T-cell (primary cell): ENCODE data around the gene ITGB4. TPM values are rescaled to one million over a fixed set of nuclear protein-coding genes. Genes with fewer than 3 reads are reported as not detected.

Source experiments
- ATAC-seq, 4 experiments: fragments of 200-7000 bp in 3 of 4; fragments of 150-1000 bp in 1 of 4; cut with Tn5 transposase; replicated peaks in 1 of 4; 1 replicate in 3 of 4; 2 replicates in 1 of 4; pipeline ENCODE4 v1.10.0; 2021; ENCODE audit warnings: moderate library complexity in 3 of 4, mild to moderate bottlenecking in 2 of 4, moderate number of reproducible peaks in 1 of 4
- CTCF ChIA-PET, 2 donors: fragments of 300-600 bp; sonication (Branson Sonifier 250); formaldehyde crosslinking; loops; one replicate each; lab custom pipeline; 2022; ENCODE audit warnings: antibody characterized with exemption in 2 of 2; lab: Charles Lee
- POLR2A ChIA-PET, 2 donors: fragments of 300-600 bp; sonication (Branson Sonifier 250); formaldehyde crosslinking; loops; one replicate each; lab custom pipeline; 2022; ENCODE audit warnings: antibody characterized with exemption in 2 of 2; lab: Charles Lee
- DNase-seq, 35 experiments: peaks; one replicate each; pipeline versions ENCODE4 v3.0.0 to v3.0.0-alpha.2; 2013 to 2023
- H3K27ac ChIP-seq: one replicate; pipeline ENCODE4 v1.5.1; 2013; ENCODE audit warnings: low read length
- H3K27me3 ChIP-seq, 2 experiments: replicated peaks in 1 of 2; 1 replicate in 1 of 2; 2 replicates in 1 of 2; pipeline versions ENCODE4 v1.6.1 to v1.7.0; 2013; ENCODE audit warnings: low read length in 1 of 2, mixed read lengths in 1 of 2; ENCODE audit not compliant: control insufficient read depth in 2 of 2, insufficient read depth in 2 of 2; ENCODE audit errors: extremely low read depth in 1 of 2
- H3K36me3 ChIP-seq, 2 donors: 1 replicate in 1 of 2; 2 replicates in 1 of 2; pipeline versions ENCODE4 v1.6.1 to v1.7.0; 2013; ENCODE audit warnings: low read length in 1 of 2; ENCODE audit not compliant: control insufficient read depth in 2 of 2, insufficient read depth in 1 of 2; ENCODE audit errors: extremely low read depth in 1 of 2
- H3K4me1 ChIP-seq, 2 experiments: 1 replicate in 1 of 2; 2 replicates in 1 of 2; pipeline versions ENCODE4 v1.6.1 to v1.7.0; 2013; ENCODE audit warnings: low read length in 2 of 2, mixed read lengths in 1 of 2; ENCODE audit not compliant: insufficient read depth in 2 of 2, control insufficient read depth in 1 of 2; ENCODE audit errors: extremely low read depth in 1 of 2
- H3K4me3 ChIP-seq, 2 donors: 1 replicate in 1 of 2; 2 replicates in 1 of 2; pipeline versions ENCODE4 v1.5.1 to v1.7.0; 2013; ENCODE audit warnings: mild to moderate bottlenecking in 2 of 2, low read length in 1 of 2, moderate library complexity in 1 of 2; ENCODE audit not compliant: control insufficient read depth in 1 of 2; ENCODE audit errors: extremely low read depth in 1 of 2
- H3K9me3 ChIP-seq: 2 replicates; pipeline ENCODE4 v1.7.0; 2013
- H3K27ac Mint-ChIP-seq, 2 donors: one replicate each; pipeline ENCODE4 v1.8.0; 2020 to 2021; ENCODE audit warnings: mild to moderate bottlenecking in 2 of 2, mixed read lengths in 2 of 2
- H3K27me3 Mint-ChIP-seq, 2 donors: one replicate each; pipeline ENCODE4 v1.8.0; 2021 to 2022; ENCODE audit warnings: mixed read lengths in 2 of 2
- H3K36me3 Mint-ChIP-seq: one replicate; pipeline ENCODE4 v1.8.0; 2021; ENCODE audit warnings: mixed read lengths
- H3K4me1 Mint-ChIP-seq, 3 donors: one replicate each; pipeline ENCODE4 v1.8.0; 2020 to 2022; ENCODE audit warnings: mixed read lengths in 3 of 3, mild to moderate bottlenecking in 1 of 3
- H3K4me3 Mint-ChIP-seq, 3 donors: one replicate each; pipeline ENCODE4 v1.8.0; 2020 to 2022; ENCODE audit warnings: mild to moderate bottlenecking in 3 of 3, mixed read lengths in 3 of 3, moderate library complexity in 3 of 3
- H3K9me3 Mint-ChIP-seq, 3 donors: one replicate each; pipeline ENCODE4 v1.8.0; 2020 to 2022; ENCODE audit warnings: mixed read lengths in 3 of 3
- WGBS: methylation state at CpG from one replicate; pipeline ENCODE4 v1.1.5; 2013; ENCODE audit warnings: missing lambda C conversion rate; ENCODE audit not compliant: insufficient coverage; 5-methylcytosine and 5-hydroxymethylcytosine counted together
- total RNA-seq, 35 experiments: library from RNA in 6 of 35; stranded (reverse) in 6 of 35; fragments of 120-200 nt in 1 of 35; gene quantifications; one replicate each; pipeline versions ENCODE4 v1.2.1 to v1.2.4 and lab custom pipeline; 2013 to 2026

ITGB4 gene
- total RNA-seq, 5 donors from 2014 or later (not counting 1 experiment from before 2014, with no cell fraction given), result 0.68 to 1.6 (median 1.5) TPM

- Histone ChIP-seq H3K4me1 (peaks cover 0 to 7% of the 10 kb centered on the region in 2 experiments), H3K36me3 (no peaks in the 10 kb centered on the region), H3K4me3 (no peak overlapping the region), H3K27ac (no peak overlapping the region), H3K9me3 (no peaks in the 10 kb centered on the region), H3K27me3 (peaks cover 0 to 8% of the 10 kb centered on the region in 2 experiments)
- H3K27me3 Mint-ChIP-seq, result peaks cover 0 to 3% of the 10 kb centered on the region in 2 donors
- H3K9me3 Mint-ChIP-seq, result no peaks in the 10 kb centered on the region
- H3K4me3 Mint-ChIP-seq, result no peak overlapping the region
- no peaks in the 10 kb centered on the region for H3K36me3 Mint-ChIP-seq
- CTCF ChIA-PET, result no interaction called here
- no peak overlapping the region for H3K27ac Mint-ChIP-seq
- POLR2A ChIA-PET, result interaction anchor here in 1 of 2 donors (0.7 kb wide), 1 partner anchor 12 kb away, joined by 3 read pairs; no protein-coding TSS in a partner anchor
- DNase-seq (no peak), ATAC-seq (no peak)
- WGBS, result 89% methylated on average over 22 of the region's 25 CpGs
- peaks cover 3 to 6% (median 4%) of the 10 kb centered on the region in 3 donors for H3K4me1 Mint-ChIP-seq
These were observed 22.5 kb downstream of the ITGB4 start for GRCh38 chr17:75743625-75744206.

DNA sequence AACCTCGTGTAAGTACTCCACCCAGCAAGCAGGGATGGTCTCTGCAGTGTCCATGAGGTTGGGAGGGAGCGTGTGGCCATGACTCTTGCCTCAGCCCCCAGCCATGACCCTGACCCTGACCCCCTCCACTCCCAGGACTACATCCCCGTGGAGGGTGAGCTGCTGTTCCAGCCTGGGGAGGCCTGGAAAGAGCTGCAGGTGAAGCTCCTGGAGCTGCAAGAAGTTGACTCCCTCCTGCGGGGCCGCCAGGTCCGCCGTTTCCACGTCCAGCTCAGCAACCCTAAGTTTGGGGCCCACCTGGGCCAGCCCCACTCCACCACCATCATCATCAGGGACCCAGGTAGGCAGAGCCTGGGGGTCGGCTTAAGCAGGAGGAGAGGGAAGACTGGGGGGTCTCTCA is 27.4 kb downstream of the ITGB4 start:
- H3K9me3 ChIP-seq, result no peaks in the 10 kb centered on the region
- no peak overlapping the region for H3K4me3 Mint-ChIP-seq
- peaks cover 0 to 4% of the 10 kb centered on the region in 2 experiments for H3K27me3 ChIP-seq
- no peak overlapping the region for H3K27ac ChIP-seq
- peaks cover 12 to 15% (median 15%) of the 10 kb centered on the region in 3 donors for H3K4me1 Mint-ChIP-seq
- H3K27me3 Mint-ChIP-seq, result peaks cover 0 to 3% of the 10 kb centered on the region in 2 donors
- DNase-seq (no peak), ATAC-seq (no peak)
- H3K4me3 ChIP-seq, result no peak overlapping the region
- no peaks in the 10 kb centered on the region for H3K36me3 ChIP-seq
- no peaks in the 10 kb centered on the region for H3K9me3 Mint-ChIP-seq
- H3K4me1 ChIP-seq, result peaks cover 0 to 23% of the 10 kb centered on the region in 2 experiments
- no peak overlapping the region for H3K27ac Mint-ChIP-seq
- 100% methylated on average over 1 of the region's 9 CpGs for WGBS
- ChIA-PET POLR2A (interaction anchor here in 1 of 2 donors (0.6 kb wide), 1 partner anchor 27 kb away, joined by 3 read pairs; no protein-coding TSS in a partner anchor), CTCF (interaction anchor here (0.6 to 4.0 kb wide), 12 partner anchors 16 to 631 kb away, joined by 3 to 49 read pairs (median 4); partner anchors contain the start of genes SMIM5 (in 2 of the 2), GALK1 (in 1 of the 2), RECQL5 (in 1 of the 2) and SAP30BP (in 1 of the 2))
- H3K36me3 Mint-ChIP-seq, result no peaks in the 10 kb centered on the region

- CTCF ChIA-PET, result interaction anchor here (0.6 to 4.0 kb wide), 14 partner anchors 10 to 320 kb away, joined by 3 to 49 read pairs (median 4); partner anchors contain the start of genes SMIM5 (in 2 of the 2), RECQL5 (in 1 of the 2) and SAP30BP (in 1 of the 2)
- Mint-ChIP-seq H3K36me3 (no peaks in the 10 kb centered on the region), H3K27me3 (peaks cover 0 to 3% of the 10 kb centered on the region in 2 donors), H3K9me3 (no peaks in the 10 kb centered on the region), H3K27ac (no peak overlapping the region), H3K4me1 (peaks cover 16 to 21% (median 18%) of the 10 kb centered on the region in 3 donors), H3K4me3 (no peak overlapping the region)
- WGBS, result 17% methylated on average over 16 of the region's 20 CpGs
- Histone ChIP-seq H3K9me3 (no peaks in the 10 kb centered on the region), H3K4me3 (no peak overlapping the region), H3K4me1 (peaks cover 0 to 34% of the 10 kb centered on the region in 2 experiments), H3K27ac (no peak overlapping the region), H3K27me3 (peaks cover 0 to 4% of the 10 kb centered on the region in 2 experiments), H3K36me3 (no peaks in the 10 kb centered on the region)
- ATAC-seq, result peak; percentile 60 to 70 (median 60)
- POLR2A ChIA-PET, result no interaction called here
- DNase-seq, result peak; percentile 59 to 91 (median 83)
These were observed 28.5 kb downstream of the ITGB4 start for GRCh38 chr17:75749545-75750389.

- Mint-ChIP-seq H3K4me3 (no peak overlapping the region), H3K27ac (no peak overlapping the region), H3K27me3 (peaks cover 0 to 3% of the 10 kb centered on the region in 2 donors), H3K9me3 (no peaks in the 10 kb centered on the region), H3K4me1 (peaks cover 19 to 24% (median 21%) of the 10 kb centered on the region in 3 donors), H3K36me3 (no peaks in the 10 kb centered on the region)
- DNase-seq (no peak), ATAC-seq (no peak)
- Histone ChIP-seq H3K27ac (no peak overlapping the region), H3K27me3 (peaks cover 0 to 4% of the 10 kb centered on the region in 2 experiments), H3K9me3 (no peaks in the 10 kb centered on the region), H3K4me3 (no peak overlapping the region), H3K36me3 (no peaks in the 10 kb centered on the region), H3K4me1 (peaks cover 0 to 37% of the 10 kb centered on the region in 2 experiments)
- CTCF ChIA-PET, result interaction anchor here (0.6 to 2.0 kb wide), 6 partner anchors 32 to 614 kb away, joined by 3 to 7 read pairs (median 4); partner anchors contain the start of gene SMIM5 (in 1 of the 2)
- POLR2A ChIA-PET, result interaction anchor here in 1 of 2 donors (0.5 kb wide), 1 partner anchor 21 kb away, joined by 3 read pairs; no protein-coding TSS in a partner anchor
- WGBS, result 90% methylated on average over 15 of the region's 23 CpGs
These were observed 29.6 kb downstream of the ITGB4 start for GRCh38 chr17:75750661-75751423.

DNA sequence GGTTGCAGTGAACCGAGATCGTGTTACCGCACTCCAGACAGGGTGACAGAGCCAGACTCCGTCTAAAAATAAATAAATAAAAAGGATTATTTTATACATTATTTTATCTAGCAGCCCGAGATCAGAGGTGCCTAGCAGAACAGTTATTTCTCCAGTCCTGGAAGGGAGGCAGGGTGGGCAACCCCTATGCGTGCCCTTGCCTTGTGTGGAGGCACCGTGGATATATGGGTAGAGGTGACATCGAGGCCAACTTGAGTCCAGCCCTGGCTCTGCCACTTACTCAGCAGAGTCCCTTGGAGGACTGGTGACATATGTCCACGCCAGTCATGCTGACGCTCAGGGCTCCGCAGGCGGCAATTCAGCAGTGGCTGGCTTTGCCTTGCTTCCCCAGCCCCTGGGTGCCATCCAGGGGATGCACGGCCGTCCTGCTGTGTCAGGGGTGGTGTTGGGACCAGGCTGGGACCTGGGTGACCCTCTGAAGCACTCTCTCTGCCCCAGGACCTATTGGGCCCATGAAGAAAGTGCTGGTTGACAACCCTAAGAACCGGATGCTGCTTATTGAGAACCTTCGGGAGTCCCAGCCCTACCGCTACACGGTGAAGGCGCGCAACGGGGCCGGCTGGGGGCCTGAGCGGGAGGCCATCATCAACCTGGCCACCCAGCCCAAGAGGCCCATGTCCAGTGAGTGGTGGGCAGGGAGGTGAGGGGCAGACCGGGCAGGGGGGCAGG is 30.6 kb downstream of the ITGB4 start:
- peaks cover 0 to 37% of the 10 kb centered on the region in 2 experiments for H3K4me1 ChIP-seq
- H3K27me3 ChIP-seq, result peaks cover 0 to 4% of the 10 kb centered on the region in 2 experiments
- Mint-ChIP-seq H3K9me3 (no peaks in the 10 kb centered on the region), H3K4me1 (peaks cover 19 to 24% (median 21%) of the 10 kb centered on the region in 3 donors), H3K27me3 (peaks cover 0 to 3% of the 10 kb centered on the region in 2 donors), H3K4me3 (no peak overlapping the region), H3K27ac (no peak overlapping the region), H3K36me3 (no peaks in the 10 kb centered on the region)
- 86% methylated on average over 13 of the region's 24 CpGs for WGBS
- ATAC-seq (no peak), DNase-seq (no peak)
- H3K4me3 ChIP-seq, result no peak overlapping the region
- no peaks in the 10 kb centered on the region for H3K9me3 ChIP-seq
- H3K36me3 ChIP-seq, result no peaks in the 10 kb centered on the region
- ChIA-PET CTCF (interaction anchor here in 1 of 2 donors (0.6 to 2.1 kb wide), 3 partner anchors 13 to 95 kb away, joined by 5 to 15 read pairs (median 5); partner anchors contain the start of gene GALK1), POLR2A (interaction anchor here in 1 of 2 donors (0.5 kb wide), 1 partner anchor 20 kb away, joined by 3 read pairs; no protein-coding TSS in a partner anchor)
- no peak overlapping the region for H3K27ac ChIP-seq
